Upper lobe of left lung (tissue), 6 donors: ENCODE measurements around the gene HAVCR1. TPM values are rescaled to one million over a fixed set of nuclear protein-coding genes. Genes with fewer than 3 reads are reported as not detected.

Experiments
- ATAC-seq, 2 donors: fragments of 200-7000 bp; cut with Tn5 transposase; one replicate each; pipeline ENCODE4 v1.9.1; 2022; ENCODE audit warnings: mild to moderate bottlenecking in 2 of 2, moderate library complexity in 2 of 2; ENCODE audit not compliant: low FRiP score in 2 of 2
- DNase-seq, 2 donors: peaks; one replicate each; pipeline ENCODE4 v3.0.0-alpha.2; 2019 to 2020
- H3K27ac ChIP-seq, 4 donors: fragments of 200-600 bp; sonication (generic); one replicate each; pipeline ENCODE4 v1.5.1; 2016 to 2019
- H3K27me3 ChIP-seq, 4 donors: fragments of 200-600 bp; sonication (generic); one replicate each; pipeline ENCODE4 v1.5.1; 2017 to 2019
- H3K36me3 ChIP-seq, 4 donors: fragments of 200-600 bp; sonication (generic); one replicate each; pipeline ENCODE4 v1.5.1; 2016 to 2019
- H3K4me1 ChIP-seq, 4 donors: fragments of 200-600 bp; sonication (generic); one replicate each; pipeline ENCODE4 v1.5.1; 2018 to 2019
- H3K4me3 ChIP-seq, 4 donors: fragments of 200-600 bp; sonication (generic); one replicate each; pipeline ENCODE4 v1.5.1; 2017 to 2019; ENCODE audit warnings: mild to moderate bottlenecking in 2 of 4, moderate library complexity in 1 of 4
- H3K9me3 ChIP-seq, 4 donors: fragments of 200-600 bp; sonication (generic); one replicate each; pipeline ENCODE4 v1.5.1; 2018 to 2019
- CTCF ChIP-seq, 6 experiments: fragments of 450-650 bp in 4 of 6; fragments of 200-600 bp in 2 of 6; sonication (generic) in 2 of 6; IDR thresholded peaks; one replicate each; pipeline ENCODE4 v1.5.1; 2016 to 2019; ENCODE audit warnings: antibody characterized with exemption in 6 of 6
- EP300 ChIP-seq, 4 donors: sonication (generic); formaldehyde crosslinking; IDR thresholded peaks; one replicate each; pipeline ENCODE4 v1.5.1; 2017; ENCODE audit warnings: antibody characterized with exemption in 4 of 4, control low read depth in 2 of 4
- POLR2A ChIP-seq, 4 donors: fragments of 450-650 bp; IDR thresholded peaks; one replicate each; pipeline ENCODE4 v1.5.1; 2016 to 2017; ENCODE audit warnings: antibody characterized with exemption in 4 of 4, mild to moderate bottlenecking in 2 of 4
- POLR2AphosphoS5 ChIP-seq, 2 donors: sonication (generic); formaldehyde crosslinking; IDR thresholded peaks; one replicate each; pipeline ENCODE4 v1.5.1; 2017; ENCODE audit warnings: antibody characterized with exemption in 2 of 2
- WGBS, 2 donors: methylation state at CpG; one replicate each; pipeline ENCODE4 v1.1.5; 2017 to 2018; 5-methylcytosine and 5-hydroxymethylcytosine counted together
- total RNA-seq, 6 donors: library from RNA; depleted of rRNA in 4 of 6; stranded (reverse); fragments of >200 nt in 4 of 6; gene quantifications; one replicate each; pipeline versions ENCODE4 v1.1.0 to v1.2.1, GENCODE V29; 2016 to 2021
- donor health status: DM: no; HTN: no; CAD: no; lungs with moderate emphysema.
- donor health status: DM: no; HTN: yes; CAD: no; lungs with severe emphysema.

Gene HAVCR1
- total RNA-seq, result 1 to 10 TPM in 1 of 6 donors, under 1 TPM in 3, not detected in 2; 0.34 to 4.2 (median 0.62) TPM

- no peak for TF ChIP-seq POLR2AphosphoS5 (IDR thresholded peaks at IDR 0.05)
- TF ChIP-seq POLR2A (IDR thresholded peaks at IDR 0.05), result no peak
- TF ChIP-seq CTCF (IDR thresholded peaks at IDR 0.05), result no peak
- TF ChIP-seq EP300 (IDR thresholded peaks at IDR 0.05), result no peak
- Histone ChIP-seq H3K27ac (no peak within 1 kb of the TSS), H3K4me3 (no peak within 1 kb of the TSS), H3K9me3 (no peaks in the 10 kb centered on the region), H3K4me1 (no peaks in the 10 kb centered on the region), H3K27me3 (no peaks in the 10 kb centered on the region), H3K36me3 (no peaks in the 10 kb centered on the region)
- no peak for ATAC-seq
- 72 to 75% methylated on average over 9 of the region's 9 CpGs for WGBS, 2 donors
- DNase-seq, result no peak
Measured at GRCh38 chr5:157059093-157059539, at the start of gene HAVCR1. Gene HAVCR1, minus strand, starts transcription at chr5:157059116. Its CDS starts 1,173 bp downstream, at chr5:157057943.

GRCh38 chr5:157107508-157107907 lies 48.6 kb upstream of the HAVCR1 start:
- Histone ChIP-seq H3K4me1 (no peaks in the 10 kb centered on the region), H3K27me3 (no peaks in the 10 kb centered on the region), H3K9me3 (no peaks in the 10 kb centered on the region), H3K4me3 (peak overlapping the region in 3 of 4 donors; percentile 4 to 38 (median 15)), H3K36me3 (no peaks in the 10 kb centered on the region), H3K27ac (peak overlapping the region; percentile 65 to 73 (median 72))
- DNase-seq (no peak), ATAC-seq (peak in 1 of 2 donors; percentile 3)
- TF ChIP-seq CTCF (IDR thresholded peaks at IDR 0.05) (no peak), POLR2A (IDR thresholded peaks at IDR 0.05) (no peak), EP300 (IDR thresholded peaks at IDR 0.05) (no peak), POLR2AphosphoS5 (IDR thresholded peaks at IDR 0.05) (no peak)
- 50 to 57% methylated on average over 3 of the region's 3 CpGs for WGBS, 2 donors

GRCh38 chr5:157106630-157107461 lies 47.9 kb upstream of the HAVCR1 start:
- Histone ChIP-seq H3K36me3 (no peaks in the 10 kb centered on the region), H3K4me1 (no peaks in the 10 kb centered on the region), H3K9me3 (no peaks in the 10 kb centered on the region), H3K27ac (peak overlapping the region; percentile 65 to 73 (median 72)), H3K27me3 (no peaks in the 10 kb centered on the region), H3K4me3 (peak overlapping the region in 3 of 4 donors; percentile 3 to 38 (median 18))
- WGBS, 2 donors, result 61 to 66% methylated on average over 12 to 14 of the region's 14 CpGs
- ATAC-seq (peak; percentile 44 to 73), DNase-seq (peak; percentile 35 to 59)
- TF ChIP-seq POLR2A (IDR thresholded peaks at IDR 0.05), result peak in 1 of 4 donors; percentile 56
- no peak for TF ChIP-seq EP300 (IDR thresholded peaks at IDR 0.05)

- Histone ChIP-seq H3K36me3 (no peaks in the 10 kb centered on the region), H3K9me3 (no peaks in the 10 kb centered on the region), H3K27me3 (no peaks in the 10 kb centered on the region), H3K27ac (peak overlapping the region in 2 of 4 donors; percentile 15 to 39), H3K4me3 (no peak overlapping the region), H3K4me1 (peaks cover 0 to 6% (median 3%) of the 10 kb centered on the region in 4 donors)
- DNase-seq (peak in 1 of 2 donors; percentile 27), ATAC-seq (peak in 1 of 2 donors; percentile 61)
- 53 to 55% methylated on average over 2 of the region's 2 CpGs for WGBS, 2 donors
- TF ChIP-seq POLR2A (IDR thresholded peaks at IDR 0.05) (no peak), CTCF (IDR thresholded peaks at IDR 0.05) (no peak), EP300 (IDR thresholded peaks at IDR 0.05) (no peak), POLR2AphosphoS5 (IDR thresholded peaks at IDR 0.05) (peak in 1 of 2 donors; percentile 40)
Measured at GRCh38 chr5:157100140-157100679, 41.3 kb upstream of the HAVCR1 start.

GRCh38 chr5:157088342-157088990 lies 29.6 kb upstream of the HAVCR1 start:
- no peaks in the 10 kb centered on the region for H3K27me3 ChIP-seq
- H3K4me3 ChIP-seq, result no peak overlapping the region
- no peaks in the 10 kb centered on the region for H3K4me1 ChIP-seq
- no peaks in the 10 kb centered on the region for H3K9me3 ChIP-seq
- DNase-seq (no peak), ATAC-seq (no peak)
- WGBS, 2 donors, result 70 to 89% methylated on average over 3 of the region's 3 CpGs
- H3K36me3 ChIP-seq, result no peaks in the 10 kb centered on the region
- no peak for TF ChIP-seq EP300 (IDR thresholded peaks at IDR 0.05)
- TF ChIP-seq CTCF (IDR thresholded peaks at IDR 0.05), result no peak
- no peak for TF ChIP-seq POLR2A (IDR thresholded peaks at IDR 0.05)
- TF ChIP-seq POLR2AphosphoS5 (IDR thresholded peaks at IDR 0.05), result no peak
- H3K27ac ChIP-seq, result no peak overlapping the region
